HG03457 (cell line): ENCODE measurements around the gene LDAF1.
"Not testable (repeated sequence)": the region's sequence is repeated elsewhere in the genome, so short reads cannot be mapped to it uniquely, and the experiment has no call there.

Source experiments
- ATAC-seq: cut with Tn5 transposase; IDR thresholded peaks from one replicate; pipeline ENCODE4 v1.9.1; 2021; ENCODE audit warnings: moderate number of reproducible peaks; ENCODE audit not compliant: unreplicated experiment

The LDAF1 gene

GRCh38 chr16:21194771-21195301 is 36.4 kb downstream of the LDAF1 start:
- ATAC-seq, result no peak

GRCh38 chr16:21195330-21195729 is 36.9 kb downstream of the LDAF1 start:
- ATAC-seq, result not testable (repeated sequence)

GRCh38 chr16:21197112-21197511 is 38.6 kb downstream of the LDAF1 start:
- no peak for ATAC-seq

GRCh38 chr16:21197621-21198020 is 39.1 kb downstream of the LDAF1 start:
- no peak for ATAC-seq

GRCh38 chr16:21199607-21200218 is 41.2 kb downstream of the LDAF1 start:
- ATAC-seq, result no peak

GRCh38 chr16:21203155-21203797 is 44.8 kb downstream of the LDAF1 start:
- ATAC-seq, result no peak

GRCh38 chr16:21205303-21205702 is 46.8 kb downstream of the LDAF1 start:
- no peak for ATAC-seq

GRCh38 chr16:21206550-21206949 is 48.1 kb downstream of the LDAF1 start:
- no peak for ATAC-seq

GRCh38 chr16:21208446-21209230 is 50.2 kb downstream of the LDAF1 start:
- ATAC-seq, result no peak

GRCh38 chr16:21211486-21211885 is 53.0 kb downstream of the LDAF1 start, which contains the start of gene ZP2:
Gene ZP2, minus strand, starts transcription at chr16:21211574. Its CDS starts 27 bp downstream, at chr16:21211547.
- no peak for ATAC-seq

- no peak for ATAC-seq
Measured at GRCh38 chr16:21214086-21214485, 55.6 kb downstream of the LDAF1 start.

GRCh38 chr16:21217121-21217520 is 58.6 kb downstream of the LDAF1 start:
- no peak for ATAC-seq

- ATAC-seq, result no peak
Measured at GRCh38 chr16:21218153-21218552, 59.7 kb downstream of the LDAF1 start.

- ATAC-seq, result no peak
Measured at GRCh38 chr16:21219551-21219950, 61.1 kb downstream of the LDAF1 start.

GRCh38 chr16:21222495-21223337 is 64.2 kb downstream of the LDAF1 start:
- ATAC-seq, result no peak

GRCh38 chr16:21223787-21224186 is 65.3 kb downstream of the LDAF1 start:
- no peak for ATAC-seq

- ATAC-seq, result no peak
Measured at GRCh38 chr16:21224800-21225199, 66.3 kb downstream of the LDAF1 start.

GRCh38 chr16:21226749-21227148 is 68.3 kb downstream of the LDAF1 start:
- ATAC-seq, result no peak

- ATAC-seq, result no peak
Measured at GRCh38 chr16:21227866-21228265, 69.4 kb downstream of the LDAF1 start.

- ATAC-seq, result no peak
Measured at GRCh38 chr16:21228361-21228872, 69.9 kb downstream of the LDAF1 start.
